GM10266 (cell line): ENCODE data around the gene ADAM22.

Source experiments
- DNase-seq: peaks from one replicate; pipeline ENCODE4 v3.0.0; 2012; ENCODE audit errors: extremely low spot score
- TF ChIP-seq, protein P1 (sequence below): IDR thresholded peaks from 2 replicates; pipeline ENCODE4 v1.5.1; 2012; ENCODE audit warnings: mild to moderate bottlenecking, low read depth; ENCODE audit not compliant: control insufficient read depth, insufficient read depth; ENCODE audit errors: missing control alignments

Gene ADAM22

GRCh38 chr7:88229302-88229995, 295.4 kb downstream of the ADAM22 start:
- TF ChIP-seq, protein P1, sequence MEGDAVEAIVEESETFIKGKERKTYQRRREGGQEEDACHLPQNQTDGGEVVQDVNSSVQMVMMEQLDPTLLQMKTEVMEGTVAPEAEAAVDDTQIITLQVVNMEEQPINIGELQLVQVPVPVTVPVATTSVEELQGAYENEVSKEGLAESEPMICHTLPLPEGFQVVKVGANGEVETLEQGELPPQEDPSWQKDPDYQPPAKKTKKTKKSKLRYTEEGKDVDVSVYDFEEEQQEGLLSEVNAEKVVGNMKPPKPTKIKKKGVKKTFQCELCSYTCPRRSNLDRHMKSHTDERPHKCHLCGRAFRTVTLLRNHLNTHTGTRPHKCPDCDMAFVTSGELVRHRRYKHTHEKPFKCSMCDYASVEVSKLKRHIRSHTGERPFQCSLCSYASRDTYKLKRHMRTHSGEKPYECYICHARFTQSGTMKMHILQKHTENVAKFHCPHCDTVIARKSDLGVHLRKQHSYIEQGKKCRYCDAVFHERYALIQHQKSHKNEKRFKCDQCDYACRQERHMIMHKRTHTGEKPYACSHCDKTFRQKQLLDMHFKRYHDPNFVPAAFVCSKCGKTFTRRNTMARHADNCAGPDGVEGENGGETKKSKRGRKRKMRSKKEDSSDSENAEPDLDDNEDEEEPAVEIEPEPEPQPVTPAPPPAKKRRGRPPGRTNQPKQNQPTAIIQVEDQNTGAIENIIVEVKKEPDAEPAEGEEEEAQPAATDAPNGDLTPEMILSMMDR = no peak

GRCh38 chr7:88230646-88231045, 296.6 kb downstream of the ADAM22 start:
- TF ChIP-seq, protein P1 = no peak
- no peak for DNase-seq

More at GRCh38 chr7:88229302-88229995, 295.4 kb downstream of the ADAM22 start:
- no peak for DNase-seq

- DNase-seq = no peak
- TF ChIP-seq, protein P1 = no peak
Measured at GRCh38 chr7:88233828-88234227, 299.8 kb downstream of the ADAM22 start.

GRCh38 chr7:88239852-88240251, 305.8 kb downstream of the ADAM22 start:
- TF ChIP-seq, protein P1 = no peak

GRCh38 chr7:88243345-88243909, 309.4 kb downstream of the ADAM22 start:
- DNase-seq = peak; percentile 20
- TF ChIP-seq, protein P1 = peak; percentile 75

More at GRCh38 chr7:88239852-88240251, 305.8 kb downstream of the ADAM22 start:
- DNase-seq = no peak

DNA sequence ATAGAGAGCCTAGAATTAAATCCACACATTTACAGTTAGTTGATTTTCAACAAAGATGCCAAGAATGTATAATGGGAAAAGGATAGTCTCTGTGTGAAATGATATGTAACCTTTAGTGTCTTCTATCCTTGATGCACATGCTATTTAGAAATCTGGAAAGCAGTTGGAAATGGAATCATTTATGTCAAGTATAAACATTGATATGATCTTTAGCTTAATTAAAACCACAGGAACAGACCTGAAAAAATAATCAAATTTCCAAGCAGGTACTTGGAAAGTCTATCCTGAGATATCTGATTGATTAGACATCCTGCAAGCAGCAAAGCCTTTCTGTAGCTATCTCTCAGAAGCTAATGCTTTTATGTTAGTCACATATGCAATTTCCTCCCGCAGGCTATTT, 310.2 kb downstream of the ADAM22 start:
- TF ChIP-seq, protein P1 = no peak
- no peak for DNase-seq
